HG03060 (cell line): Measurements from ENCODE around the gene GRAP.

Experiments
- ATAC-seq: cut with Tn5 transposase; IDR thresholded peaks from one replicate; pipeline ENCODE4 v1.9.1; 2021; ENCODE audit warnings: low read depth, moderate number of reproducible peaks; ENCODE audit not compliant: unreplicated experiment

The GRAP gene

DNA sequence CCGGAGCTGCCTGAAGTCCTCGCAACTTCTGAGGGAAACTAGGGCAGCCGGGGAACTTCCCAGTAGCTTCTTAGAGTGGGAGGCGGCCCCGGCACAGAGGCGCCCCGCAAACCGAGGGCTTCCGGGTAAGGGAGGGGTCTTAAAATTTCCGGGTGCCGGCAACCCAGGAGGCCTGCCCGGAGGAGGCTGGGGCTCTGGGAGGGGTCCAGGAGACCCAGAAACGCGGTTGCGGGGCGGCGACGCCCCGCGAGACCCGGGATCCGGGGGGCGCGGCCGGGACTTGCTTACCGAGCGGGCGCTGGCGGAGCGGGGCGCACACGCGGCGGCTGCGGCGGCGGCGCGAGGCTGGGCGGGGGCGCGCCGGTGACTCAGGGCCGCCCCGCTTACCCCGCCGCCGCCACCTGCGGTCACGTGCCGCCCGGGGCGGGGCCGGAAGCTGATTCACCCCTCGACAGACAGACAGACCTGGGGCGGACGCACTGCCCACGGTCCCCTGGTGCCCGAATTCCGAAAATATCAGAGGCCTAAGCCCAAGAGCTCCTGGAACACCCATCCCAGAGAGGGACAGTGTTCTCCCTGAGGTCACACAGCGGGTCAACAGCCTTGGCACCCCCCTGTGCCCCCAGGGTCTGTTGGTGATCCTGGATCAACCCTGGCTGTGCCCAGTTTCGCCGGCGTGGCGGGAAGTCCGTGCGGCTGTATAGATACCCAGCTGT, 42.2 kb downstream of the GRAP start, which contains the start of gene FAM83G:
TSS of gene FAM83G (minus strand) at position 344 of the 716 bp plus-strand sequence. CDS start 723 bp downstream, outside the sequence.
- ATAC-seq, result peak; percentile 46

DNA sequence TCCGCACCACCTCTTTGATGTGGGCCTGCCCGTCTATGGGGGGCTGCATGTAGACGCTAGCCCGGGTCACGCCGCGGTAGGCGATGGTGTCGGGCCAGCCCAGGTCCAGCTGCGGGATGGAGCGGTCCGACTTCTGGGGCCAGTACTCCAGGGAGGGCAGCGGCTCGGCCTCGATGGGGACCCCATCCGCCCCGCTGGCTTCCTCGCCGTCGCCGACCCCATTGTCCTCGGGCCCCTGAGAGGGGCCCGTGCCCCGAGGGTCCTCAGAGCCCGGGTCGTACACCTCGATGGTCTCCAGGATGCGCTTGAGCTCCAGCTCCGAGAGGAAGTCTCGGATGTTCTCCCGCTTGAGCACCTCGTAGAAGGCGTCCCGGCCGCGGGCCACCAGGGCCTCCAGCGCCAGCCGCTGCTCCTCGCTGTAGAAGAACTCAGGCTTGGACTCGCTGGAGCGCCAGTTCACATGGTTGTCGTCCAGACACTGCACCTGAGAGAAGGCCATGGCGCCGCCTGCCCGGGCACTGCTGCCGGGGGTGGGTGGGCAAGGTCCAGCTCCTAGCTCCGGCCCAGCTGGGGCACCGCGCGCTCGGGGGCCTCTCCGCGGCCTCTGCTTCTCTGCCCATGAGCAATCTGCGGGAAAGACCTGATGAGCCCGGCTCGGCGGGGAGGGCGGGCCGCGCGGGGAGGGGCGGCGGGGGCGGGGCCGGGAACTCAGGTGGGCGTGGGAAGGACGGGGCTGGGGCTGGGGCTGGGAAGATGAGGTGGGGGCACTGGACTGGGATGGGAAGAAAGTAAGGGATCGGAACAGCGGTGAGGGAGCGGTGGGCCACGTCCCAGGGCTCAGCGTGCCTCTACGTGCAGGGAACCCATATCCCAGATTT, 43.0 kb downstream of the GRAP start:
- ATAC-seq, result no peak

DNA sequence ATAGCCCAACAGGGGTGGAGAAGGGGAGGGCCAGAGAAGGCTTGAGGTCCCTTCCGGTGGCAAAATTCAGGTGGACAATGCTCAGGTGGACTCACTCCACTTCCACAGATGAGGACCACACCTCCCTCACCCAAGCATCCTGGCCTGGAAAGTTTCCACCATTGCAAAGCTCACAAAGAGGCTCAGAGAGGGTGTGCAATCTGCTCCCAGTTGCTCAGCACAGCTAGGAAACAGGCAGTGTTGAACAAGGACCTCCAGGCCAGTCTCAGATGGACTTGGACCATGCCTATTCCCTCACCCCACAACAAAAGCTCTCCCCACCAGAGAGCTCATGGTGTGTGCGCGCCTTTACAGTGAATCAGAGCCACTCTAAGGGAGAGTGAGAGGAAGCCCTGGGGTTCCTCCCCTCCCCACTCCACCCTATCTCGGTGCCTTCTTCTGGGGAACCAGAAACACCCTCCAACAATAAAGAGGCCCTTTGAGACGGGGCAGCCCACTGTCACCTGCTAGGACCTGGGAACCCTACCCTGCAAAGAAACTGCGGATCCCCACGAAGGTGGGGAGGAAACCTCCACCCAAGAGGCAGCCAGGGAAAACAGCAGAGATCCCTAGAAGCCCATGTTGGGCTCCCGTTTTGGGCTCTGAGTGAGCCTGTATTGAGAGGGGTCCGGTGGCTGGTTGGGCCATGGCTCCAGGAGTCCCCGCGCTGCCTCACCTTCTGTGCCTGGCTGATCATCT, 43.8 kb downstream of the GRAP start:
- no peak for ATAC-seq

DNA sequence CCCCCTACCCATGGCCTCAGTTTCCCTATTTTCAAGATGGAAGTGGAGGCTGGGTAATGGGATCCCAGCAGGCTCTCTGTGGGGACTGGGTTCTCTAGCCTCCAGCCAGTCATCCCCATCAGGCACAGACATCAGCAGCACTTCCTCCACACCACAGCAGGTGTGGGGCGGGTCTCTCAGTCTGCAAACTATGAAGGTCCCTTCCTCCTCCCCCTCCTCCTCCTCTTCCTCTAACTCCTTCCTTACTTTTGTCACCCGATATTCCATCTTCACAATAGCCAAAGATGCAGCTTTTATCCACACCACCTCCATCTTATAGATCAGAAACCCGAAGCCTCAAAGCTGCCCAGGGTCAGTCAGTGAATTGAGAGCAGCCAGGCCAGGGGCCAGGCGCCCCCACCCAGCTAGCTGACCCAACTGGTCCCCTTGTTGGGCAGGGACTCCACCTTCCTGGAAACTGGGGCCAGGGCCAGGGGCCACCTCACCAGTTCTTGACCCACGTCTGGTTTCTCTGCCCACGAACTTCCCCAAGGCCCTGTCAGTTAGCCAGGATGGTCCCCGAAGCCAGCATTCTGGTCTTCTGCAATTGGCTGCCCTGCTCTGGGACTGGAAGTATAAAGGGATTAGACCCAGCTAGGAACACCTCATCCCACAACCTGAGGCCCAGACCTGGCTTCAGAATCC, 44.7 kb downstream of the GRAP start:
- no peak for ATAC-seq

DNA sequence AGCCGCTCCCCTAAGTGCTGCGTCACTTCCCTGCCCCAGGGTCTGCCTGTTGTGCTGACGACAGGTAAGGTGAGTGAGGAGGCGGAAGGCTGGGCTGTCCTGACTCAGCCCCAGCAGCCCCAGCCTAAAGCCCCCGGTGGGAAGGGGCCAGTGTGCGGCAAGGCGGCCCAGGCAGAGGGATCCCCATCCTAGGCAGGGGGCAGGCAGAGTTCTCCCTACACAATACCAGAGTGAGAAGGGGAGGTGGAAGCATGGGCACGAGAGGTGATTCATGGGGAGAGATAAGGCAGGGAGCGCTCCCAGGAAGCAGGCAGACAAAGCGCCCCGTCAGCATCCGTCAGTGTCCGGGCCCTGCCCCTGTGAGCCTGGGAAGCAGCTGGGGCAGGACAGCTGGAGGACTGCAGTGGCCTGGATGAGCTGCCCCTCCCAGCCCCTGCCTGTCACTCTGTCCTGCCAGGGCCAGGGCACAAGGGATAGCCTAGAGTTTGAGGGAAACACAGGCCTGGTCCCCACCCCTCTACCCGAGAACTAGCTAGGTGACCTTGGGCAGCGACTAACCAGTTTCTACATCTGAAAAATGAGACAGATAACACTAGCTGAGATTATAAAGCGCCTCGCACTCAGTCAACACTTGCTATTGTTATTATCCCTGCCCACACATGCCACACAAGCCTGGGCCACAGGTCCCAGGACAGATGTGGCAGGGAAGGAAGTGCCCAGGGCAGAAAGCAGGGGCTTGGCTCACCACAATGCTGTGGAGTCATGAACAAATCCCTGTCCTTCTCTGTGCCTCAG, 46.0 kb downstream of the GRAP start:
- no peak for ATAC-seq

DNA sequence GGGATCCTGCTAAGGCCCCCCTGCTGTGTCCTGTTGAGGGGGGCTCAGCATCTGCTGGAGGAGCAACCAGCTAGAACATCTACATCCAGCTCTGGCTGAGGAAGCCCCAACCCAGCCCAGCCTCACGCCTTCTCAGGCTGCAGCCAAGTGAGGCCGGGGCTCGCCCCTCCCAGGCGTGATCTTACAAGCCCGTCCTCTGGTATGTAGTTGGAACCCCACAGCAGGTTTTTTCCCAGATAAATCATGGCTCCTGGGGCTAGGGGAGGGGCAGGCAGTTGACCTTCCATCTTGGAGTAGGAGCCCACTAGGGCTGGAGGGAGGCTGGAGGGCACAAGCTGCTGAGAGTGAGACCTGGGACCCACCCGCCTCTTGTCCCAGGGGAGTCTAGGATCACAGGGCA, 46.8 kb downstream of the GRAP start:
- ATAC-seq, result no peak

DNA sequence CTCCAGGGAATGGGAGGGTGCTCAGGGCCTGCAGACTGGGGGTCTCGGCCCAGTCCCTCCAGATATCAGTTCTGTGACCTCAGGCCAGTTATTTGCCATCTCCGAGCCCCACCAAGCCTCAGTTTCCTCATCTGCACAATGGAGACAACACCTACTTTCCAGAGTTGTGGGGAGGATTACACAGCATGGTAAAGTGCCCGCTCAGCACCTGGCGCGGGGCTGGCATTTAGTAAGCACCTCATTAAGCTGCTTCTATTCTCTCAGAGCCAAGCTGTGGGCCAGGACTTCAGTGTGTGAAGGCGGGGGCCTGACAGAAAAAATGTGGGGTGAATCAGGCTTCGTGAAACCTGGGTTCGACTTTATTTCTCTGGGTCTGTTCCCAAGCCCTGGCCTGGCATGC, 47.4 kb downstream of the GRAP start:
- ATAC-seq, result no peak

DNA sequence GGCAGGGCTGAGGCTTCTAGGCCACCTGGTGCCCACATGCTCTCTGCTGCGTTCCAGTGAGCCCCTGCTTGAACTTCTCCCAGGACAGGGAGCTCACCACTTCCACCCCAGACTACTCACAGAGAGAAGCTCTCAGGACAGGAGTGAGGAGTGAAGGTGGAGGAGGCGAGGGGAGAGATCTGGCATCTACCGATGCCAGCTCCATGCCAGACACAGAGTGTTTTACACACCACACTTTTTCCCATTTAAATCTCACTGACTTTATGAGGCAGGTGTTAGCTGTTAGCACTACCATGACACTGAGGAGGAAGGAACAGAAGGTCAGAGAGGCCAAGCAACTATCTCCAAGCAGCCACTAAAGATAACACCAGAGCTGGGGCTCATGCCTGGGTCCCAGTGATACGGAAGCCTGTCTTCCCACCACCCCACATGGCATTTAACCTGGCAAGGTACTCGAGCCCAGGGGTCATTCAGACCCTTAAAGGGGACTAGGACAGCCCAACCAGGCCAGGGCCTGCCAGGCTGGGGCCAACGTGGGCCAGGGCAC, 49.0 kb downstream of the GRAP start:
- ATAC-seq, result no peak

DNA sequence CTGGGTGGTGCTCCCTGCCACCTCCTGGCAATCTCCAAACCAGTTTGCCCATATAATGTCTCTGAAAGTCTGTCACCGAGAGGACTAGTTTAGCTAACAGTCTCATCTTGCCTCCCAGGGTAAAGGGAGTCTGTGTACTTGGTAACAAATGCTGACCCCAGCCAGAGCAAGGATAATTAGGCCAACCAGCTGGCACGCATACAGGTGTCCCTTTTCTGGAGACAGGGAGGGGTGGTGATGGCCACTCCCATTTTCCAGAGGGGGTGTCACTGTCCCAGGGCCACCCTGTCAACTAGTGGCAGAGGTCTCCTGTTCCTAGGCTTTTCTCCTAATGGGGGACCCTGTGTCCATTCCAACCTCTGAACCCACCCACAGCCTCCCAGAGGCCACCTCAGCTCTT, 50.3 kb downstream of the GRAP start:
- no peak for ATAC-seq

DNA sequence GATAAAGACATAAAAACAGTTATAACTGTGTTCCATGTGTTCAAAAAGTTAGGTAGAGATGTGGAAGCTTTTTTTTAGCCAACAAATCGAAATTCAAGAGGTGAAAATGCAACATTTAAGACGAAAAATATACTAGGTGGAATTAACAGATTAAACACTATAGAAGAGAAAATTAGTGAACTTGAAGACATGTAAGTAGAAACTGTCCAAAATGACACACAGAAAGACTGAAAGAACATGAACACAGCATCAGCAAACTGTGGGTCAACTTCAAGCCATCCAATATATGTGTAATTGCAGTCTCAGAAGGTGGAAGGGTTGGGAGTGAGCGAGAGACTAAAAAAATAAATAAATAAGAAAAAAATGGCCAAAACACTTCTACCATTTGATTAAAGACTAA, 51.5 kb downstream of the GRAP start:
- no peak for ATAC-seq

DNA sequence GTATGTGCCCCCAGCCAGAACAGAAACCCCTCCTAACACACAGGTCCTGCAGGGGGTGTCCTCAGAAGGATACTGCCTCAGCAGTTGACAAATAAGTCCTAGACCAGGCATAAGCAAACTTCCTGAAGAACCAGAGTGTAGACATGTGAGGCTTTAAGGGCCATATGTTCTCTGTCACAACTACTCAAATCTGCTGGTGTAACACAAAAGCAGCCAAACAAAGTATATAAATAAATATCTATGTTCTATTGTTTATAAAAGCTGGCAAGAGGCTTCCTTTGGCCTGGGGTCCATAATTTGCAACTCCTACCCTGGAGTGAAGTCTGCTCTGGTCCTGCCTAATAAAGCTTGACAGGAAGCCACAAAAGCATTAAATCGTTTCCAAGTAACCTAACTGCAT, 52.1 kb downstream of the GRAP start:
- ATAC-seq, result no peak

DNA sequence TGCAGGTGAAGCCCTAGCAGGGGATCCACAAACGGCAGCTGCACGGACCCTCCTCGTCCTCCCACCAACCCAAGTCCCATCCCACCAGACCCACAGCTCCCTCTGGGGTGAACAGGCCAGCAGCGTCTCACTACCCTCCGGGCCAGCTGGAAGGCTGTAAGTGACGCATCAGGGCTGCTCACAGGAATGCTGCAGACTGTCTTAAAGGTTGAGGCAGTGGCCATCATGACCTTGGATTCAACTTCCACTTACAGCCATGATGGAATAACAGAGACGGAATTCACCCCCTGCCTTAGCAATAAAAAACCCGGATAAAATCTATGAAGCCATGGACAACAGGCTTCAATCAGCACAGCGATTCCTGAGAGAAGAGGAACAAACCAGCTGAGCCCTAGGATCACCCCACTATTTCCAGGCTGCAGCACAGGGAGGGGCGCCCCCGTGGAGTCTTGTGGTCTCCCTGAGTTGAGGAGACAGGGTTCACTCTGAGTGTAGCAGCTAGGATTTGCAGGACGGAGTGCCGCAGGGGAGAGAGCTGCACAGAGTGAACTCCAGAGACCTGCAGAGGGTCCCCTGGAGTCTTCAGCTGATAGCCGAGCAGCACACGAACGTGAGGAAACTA, 52.7 kb downstream of the GRAP start:
- ATAC-seq, result no peak

DNA sequence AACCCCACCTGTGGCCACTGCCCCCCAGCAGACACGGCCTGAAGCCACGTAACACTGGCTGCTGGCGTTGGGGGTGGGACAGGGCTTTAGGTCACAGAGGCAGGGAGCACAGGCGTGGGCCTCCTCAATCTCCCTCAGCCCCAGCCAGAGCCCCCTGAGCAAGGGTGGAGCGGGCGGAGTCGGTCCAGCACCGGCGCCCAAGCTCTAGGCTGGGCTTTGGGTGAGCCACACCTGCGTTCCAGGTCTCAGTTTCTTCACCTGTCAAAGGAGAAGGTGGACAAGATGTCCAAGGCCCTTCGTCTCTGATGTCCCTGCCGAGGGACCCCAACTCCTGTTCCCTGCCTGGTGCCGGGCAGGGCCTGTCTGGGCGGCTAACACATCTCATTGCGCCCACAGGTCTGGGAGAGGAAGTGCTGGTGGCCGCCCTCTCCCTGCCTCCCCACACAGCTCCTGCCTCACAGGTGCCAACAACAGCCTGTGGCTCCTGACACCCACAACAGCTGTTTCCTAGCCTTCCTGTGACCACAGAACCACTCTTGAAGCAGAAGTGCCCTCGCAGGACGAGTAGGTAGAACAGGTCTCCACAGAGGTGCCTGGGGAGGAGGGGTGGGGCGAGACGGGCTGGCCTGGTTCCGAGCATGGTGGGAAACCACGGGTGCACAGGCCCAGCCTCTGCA, 54.2 kb downstream of the GRAP start:
- ATAC-seq, result no peak

DNA sequence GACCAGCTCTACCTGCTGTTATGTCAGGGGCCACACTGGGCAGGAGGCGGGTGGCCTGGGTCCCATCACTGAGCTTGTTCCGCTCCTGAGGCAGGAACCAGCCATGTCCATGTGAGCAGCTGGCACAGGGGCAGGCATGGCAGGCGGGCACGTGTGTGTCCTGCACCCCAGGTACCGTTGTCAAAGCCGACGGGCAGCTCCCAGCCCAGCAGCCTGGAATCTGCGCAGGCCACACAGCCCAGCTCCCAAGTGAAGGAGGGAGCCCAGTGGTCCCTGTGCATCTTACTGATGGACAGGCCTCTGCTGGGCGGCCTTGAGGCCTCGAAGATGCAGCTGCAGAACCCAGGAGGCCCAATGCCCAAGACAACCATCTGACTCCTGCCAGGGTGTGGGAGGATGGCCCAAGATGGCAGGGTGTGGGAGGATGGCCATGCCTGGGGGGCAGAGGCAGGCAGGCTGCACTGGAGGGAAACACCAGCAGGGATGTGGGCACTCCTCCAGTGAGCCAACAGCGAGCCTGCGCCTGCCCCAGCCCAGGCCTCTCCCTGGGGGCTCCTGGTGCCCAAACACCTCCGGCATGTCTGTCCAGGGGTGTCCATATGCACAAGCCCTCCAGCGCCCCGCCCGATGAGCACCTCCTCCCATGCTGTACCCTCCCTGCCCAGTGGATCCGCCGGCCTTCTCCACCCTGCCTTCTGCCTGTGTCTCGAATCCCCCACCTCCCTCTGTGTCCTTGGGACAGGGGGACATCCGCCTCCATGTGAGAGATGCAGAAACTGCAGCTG, 55.0 kb downstream of the GRAP start:
- ATAC-seq, result no peak

DNA sequence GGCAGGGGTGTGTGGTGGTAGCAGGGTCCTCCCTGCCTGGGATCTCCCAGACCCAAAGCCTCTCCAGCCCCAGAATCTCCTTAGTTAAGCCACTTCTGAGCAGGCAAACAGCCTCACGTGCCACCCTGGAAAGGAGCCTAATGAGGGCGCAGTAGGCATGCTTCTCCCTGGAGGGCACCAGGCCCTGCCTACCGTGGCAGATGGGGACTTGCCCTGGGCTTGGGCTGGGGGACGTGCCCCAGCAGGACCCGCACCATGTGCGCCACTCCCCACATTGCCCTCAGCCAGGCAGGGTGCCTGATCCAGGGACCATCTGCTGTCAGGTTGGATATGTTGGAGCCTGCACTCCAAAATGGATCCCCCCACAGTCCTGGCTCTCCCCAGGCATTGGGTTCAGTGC, 56.4 kb downstream of the GRAP start:
- ATAC-seq, result no peak

DNA sequence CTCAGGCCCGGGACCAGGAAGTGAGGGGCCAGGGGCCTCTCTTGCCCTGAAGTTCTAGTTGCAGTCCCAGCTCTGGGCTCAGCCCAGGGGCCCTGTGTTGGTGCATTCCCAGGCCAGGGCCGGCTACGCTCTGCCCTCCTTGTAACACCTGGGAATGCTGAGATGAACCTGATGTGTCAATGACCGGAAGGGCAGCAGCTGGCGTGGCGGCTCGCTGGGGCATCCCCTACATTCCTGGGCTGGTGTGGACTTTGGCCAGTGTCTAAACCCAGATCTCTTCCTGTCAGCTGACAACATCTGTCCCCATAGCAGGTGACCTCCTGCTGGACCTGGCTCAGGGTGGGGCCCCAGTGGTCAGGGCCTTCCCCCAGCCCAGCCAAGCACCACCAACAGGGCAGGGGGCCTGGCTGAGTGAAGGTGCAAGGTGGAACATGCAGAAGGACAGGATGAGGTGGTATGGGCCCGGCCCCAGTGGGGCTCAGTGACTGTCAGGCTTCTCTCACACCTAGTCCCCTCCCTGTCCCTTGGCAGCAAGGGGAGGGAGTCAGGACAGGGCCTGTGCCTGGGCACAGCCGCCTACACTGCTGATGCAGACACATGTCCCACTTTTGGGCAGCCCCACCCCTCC, 58.1 kb downstream of the GRAP start:
- no peak for ATAC-seq

DNA sequence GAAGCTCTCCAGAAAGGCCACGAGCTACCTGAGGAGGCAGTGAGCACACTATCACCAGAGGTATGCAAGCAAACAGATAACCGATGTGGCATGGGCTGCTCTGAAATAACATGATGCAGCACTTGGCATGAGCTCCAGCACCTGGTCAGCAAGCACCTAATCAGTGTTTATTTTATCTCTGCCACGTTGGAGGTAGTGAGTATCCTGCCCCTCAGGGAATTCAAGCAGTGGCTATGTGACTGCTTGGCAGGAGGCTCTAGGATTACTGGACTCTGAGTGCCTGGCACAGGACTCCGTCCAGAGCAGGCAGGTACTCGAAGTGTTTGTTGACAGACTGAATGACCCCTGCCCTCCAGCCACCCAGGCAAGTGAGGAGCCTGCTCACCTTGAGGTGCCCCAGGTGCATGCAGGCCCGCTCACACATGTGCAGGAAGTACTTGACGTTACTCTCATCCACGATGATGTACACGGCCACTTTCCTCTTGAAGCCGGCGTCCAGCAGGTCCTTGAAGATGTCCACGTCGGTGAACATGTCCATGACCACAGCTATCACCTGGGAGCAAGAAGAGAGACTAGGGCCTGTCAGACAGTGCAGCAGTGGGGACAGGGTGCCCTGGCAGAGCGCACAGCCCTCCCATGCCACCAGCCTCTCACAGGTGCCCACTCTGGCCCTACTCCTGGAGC, 58.8 kb downstream of the GRAP start:
- no peak for ATAC-seq
